ENCODE measurements around the gene CAT.

Gene CAT

DNA sequence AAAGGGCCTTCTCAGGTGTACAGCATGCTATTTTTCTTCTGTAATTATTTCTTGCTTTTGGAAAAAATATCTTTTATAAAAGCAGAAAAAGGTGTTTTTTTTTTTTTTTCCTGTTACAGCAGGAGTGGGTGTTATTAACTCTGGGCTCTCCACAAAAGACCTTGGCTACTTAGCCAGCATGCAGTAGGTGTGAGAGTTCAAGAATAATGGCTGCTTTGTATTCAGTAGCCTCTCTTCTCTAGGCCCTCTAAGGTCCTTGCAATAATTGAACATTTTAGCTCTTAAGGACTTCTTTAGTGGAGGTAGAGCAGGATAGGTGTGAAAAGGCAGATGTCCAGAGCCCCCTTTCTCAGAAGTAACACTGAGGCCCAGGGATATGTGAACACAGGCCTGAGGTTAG, 71.5 kb downstream of the CAT start:
- no peaks in the 10 kb centered on the region for H3F3A ChIP-seq (ENCODE audit: insufficient read depth)
- no peak overlapping the region for H3K9ac ChIP-seq (ENCODE audit: low read length)
- H3K79me2 ChIP-seq (ENCODE audit: insufficient read depth, low read length) = no peaks in the 10 kb centered on the region
- no peaks in the 10 kb centered on the region for H3K9me2 ChIP-seq (replicated peaks; ENCODE audit: insufficient read depth, low read length)
- no peaks in the 10 kb centered on the region for H4K20me1 ChIP-seq (ENCODE audit: low read depth, low read length)
- H2AFZ ChIP-seq (ENCODE audit: low read depth, low read length, severe bottlenecking) = no peak overlapping the region
- no peak overlapping the region for H3K4me2 ChIP-seq (ENCODE audit: low read depth, low read length, poor library complexity, severe bottlenecking)
- H3K27ac ChIP-seq (ENCODE audit: low read depth, low read length) = no peak overlapping the region
- H3K27me3 ChIP-seq (ENCODE audit: low read length) = no peaks in the 10 kb centered on the region
- H3K9me3 ChIP-seq (ENCODE audit: insufficient read depth, low read length) = no peaks in the 10 kb centered on the region
- TF ChIP-seq CTCF (IDR thresholded peaks at IDR 0.05; ENCODE audit: insufficient read depth, low read length, poor library complexity, severe bottlenecking) (no peak), EZH2phosphoT487 (conservative IDR thresholded peaks at IDR 0.05; ENCODE audit: low read length) (no peak)
- no peaks in the 10 kb centered on the region for H3K36me3 ChIP-seq (ENCODE audit: low read length)
- H3K4me3 ChIP-seq (ENCODE audit: insufficient read depth, low read length, poor library complexity, severe bottlenecking) = no peak overlapping the region

GRCh38 chr11:34510673-34511072, 71.9 kb downstream of the CAT start:
- Histone ChIP-seq H4K20me1 (ENCODE audit: low read depth, low read length) (no peaks in the 10 kb centered on the region), H3K4me3 (ENCODE audit: insufficient read depth, low read length, poor library complexity, severe bottlenecking) (no peak overlapping the region), H2AFZ (ENCODE audit: low read depth, low read length, severe bottlenecking) (no peak overlapping the region), H3K79me2 (ENCODE audit: insufficient read depth, low read length) (no peaks in the 10 kb centered on the region), H3K27ac (ENCODE audit: low read depth, low read length) (no peak overlapping the region), H3K9me3 (ENCODE audit: insufficient read depth, low read length) (no peaks in the 10 kb centered on the region), H3K36me3 (ENCODE audit: low read length) (no peaks in the 10 kb centered on the region), H3K27me3 (ENCODE audit: low read length) (no peaks in the 10 kb centered on the region), H3K9me2 (replicated peaks; ENCODE audit: insufficient read depth, low read length) (no peaks in the 10 kb centered on the region), H3F3A (ENCODE audit: insufficient read depth) (no peaks in the 10 kb centered on the region), H3K4me2 (ENCODE audit: low read depth, low read length, poor library complexity, severe bottlenecking) (no peak overlapping the region), H3K9ac (ENCODE audit: low read length) (no peak overlapping the region)
- TF ChIP-seq EZH2phosphoT487 (conservative IDR thresholded peaks at IDR 0.05; ENCODE audit: low read length) = no peak
- no peak for TF ChIP-seq CTCF (IDR thresholded peaks at IDR 0.05; ENCODE audit: insufficient read depth, low read length, poor library complexity, severe bottlenecking)

- Histone ChIP-seq H3K27ac (ENCODE audit: low read depth, low read length) (no peak overlapping the region), H3F3A (ENCODE audit: insufficient read depth) (no peaks in the 10 kb centered on the region), H3K79me2 (ENCODE audit: insufficient read depth, low read length) (no peaks in the 10 kb centered on the region), H3K9ac (ENCODE audit: low read length) (no peak overlapping the region), H2AFZ (ENCODE audit: low read depth, low read length, severe bottlenecking) (no peak overlapping the region), H4K20me1 (ENCODE audit: low read depth, low read length) (no peaks in the 10 kb centered on the region), H3K9me2 (replicated peaks; ENCODE audit: insufficient read depth, low read length) (no peaks in the 10 kb centered on the region), H3K4me2 (ENCODE audit: low read depth, low read length, poor library complexity, severe bottlenecking) (no peak overlapping the region), H3K36me3 (ENCODE audit: low read length) (no peaks in the 10 kb centered on the region), H3K9me3 (ENCODE audit: insufficient read depth, low read length) (no peaks in the 10 kb centered on the region), H3K4me3 (ENCODE audit: insufficient read depth, low read length, poor library complexity, severe bottlenecking) (no peak overlapping the region), H3K27me3 (ENCODE audit: low read length) (no peaks in the 10 kb centered on the region)
- TF ChIP-seq EZH2phosphoT487 (conservative IDR thresholded peaks at IDR 0.05; ENCODE audit: low read length) = no peak
- peak; percentile 61 for TF ChIP-seq CTCF (IDR thresholded peaks at IDR 0.05; ENCODE audit: insufficient read depth, low read length, poor library complexity, severe bottlenecking)
Measured at GRCh38 chr11:34512840-34513681, 74.3 kb downstream of the CAT start.
